NCI-H82 (cell line): Measurements from ENCODE around the gene SPAG8.
A peak's percentile ranks its signal among the peaks of the same experiment; 100 is the strongest.

Experiments
- DNase-seq: peaks from one replicate; lab custom pipeline; 2025; lab: John Stamatoyannopoulos, UW

Gene SPAG8

DNA sequence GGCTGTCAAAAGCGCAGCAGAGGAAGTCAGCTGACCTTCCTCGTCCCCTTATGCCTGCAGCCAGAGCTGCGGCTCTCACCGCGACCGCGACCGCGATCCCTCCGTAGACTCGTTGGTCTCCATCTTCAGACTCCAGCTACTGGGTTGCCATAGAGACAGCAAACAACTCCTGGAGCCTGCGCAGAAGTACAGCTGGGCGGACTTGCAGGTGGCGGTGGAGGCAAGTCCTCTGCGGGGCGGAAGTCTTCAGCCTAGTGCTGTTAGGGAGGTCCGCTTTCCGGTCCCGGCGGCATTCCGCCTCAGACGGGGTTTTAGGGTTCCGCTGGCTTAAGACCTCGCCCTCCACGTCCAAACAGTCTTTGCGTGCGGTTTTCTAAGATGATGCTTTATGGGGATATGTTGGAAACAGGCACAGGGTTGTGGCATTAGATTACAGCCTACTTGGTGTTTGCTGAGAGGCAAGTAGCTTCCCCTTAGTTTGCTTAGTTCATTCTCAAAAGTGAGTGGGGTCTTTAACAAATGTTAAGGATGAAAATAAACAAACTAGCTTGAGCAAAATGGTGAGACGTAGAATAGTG is at the start of gene SPAG8:
TSS of gene SPAG8 (minus strand) at position 238 of the 578 bp plus-strand sequence. CDS start at position 123, 115 bp downstream.
- peak; percentile 95 for DNase-seq

DNA sequence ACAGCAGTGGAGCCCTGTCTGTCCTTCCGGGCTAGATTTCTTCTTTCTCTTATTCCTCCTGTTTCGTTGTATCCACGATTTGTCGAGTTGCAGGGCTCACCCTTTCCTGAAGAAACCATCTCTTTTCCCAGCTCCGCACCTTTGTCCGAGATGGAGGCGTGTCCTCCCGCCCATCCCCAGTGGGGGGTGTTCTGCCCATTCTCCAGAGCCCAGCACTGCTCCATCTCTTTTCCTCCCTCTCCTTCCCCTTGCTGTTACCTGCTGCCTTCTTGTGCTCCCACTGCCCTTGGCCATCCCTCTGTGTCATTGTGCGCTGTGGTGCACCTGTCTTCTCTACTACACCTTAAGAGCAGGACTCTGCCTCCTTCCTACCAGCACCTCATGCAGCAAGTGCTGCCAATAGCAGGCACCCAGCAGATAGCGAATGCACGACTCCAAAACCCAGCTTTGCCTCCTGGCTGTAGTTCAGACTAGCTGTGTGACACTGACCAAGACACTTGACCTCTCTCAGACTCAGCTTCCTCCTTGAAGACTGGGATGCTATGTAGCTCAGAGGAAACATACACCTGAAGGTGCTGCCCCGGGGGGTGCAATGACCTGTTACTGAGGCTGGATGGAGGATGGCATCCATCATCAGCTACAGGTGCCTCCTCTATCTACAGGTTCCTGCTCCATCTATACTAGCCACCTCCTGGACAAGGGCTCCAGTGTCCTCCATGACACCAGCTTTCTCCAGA is 49.3 kb upstream of the SPAG8 start:
- no peak for DNase-seq

DNA sequence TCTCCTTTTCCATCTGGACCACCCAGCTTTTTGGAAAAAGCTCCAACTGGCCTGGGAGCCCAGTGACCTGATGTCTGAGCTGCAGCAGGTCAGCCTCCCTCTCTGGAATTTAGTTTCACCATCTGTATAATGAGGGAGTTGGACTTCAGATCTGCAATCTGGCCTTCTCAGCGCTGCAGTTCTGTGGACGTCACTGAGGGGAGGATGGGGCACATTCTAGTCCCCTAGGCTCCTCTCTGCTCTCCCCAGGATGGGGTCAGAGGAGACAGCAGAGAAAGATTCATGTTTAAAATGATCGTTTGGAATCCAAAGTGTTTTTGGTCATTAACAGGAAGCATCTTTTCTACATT is 47.9 kb upstream of the SPAG8 start:
- DNase-seq = no peak

DNA sequence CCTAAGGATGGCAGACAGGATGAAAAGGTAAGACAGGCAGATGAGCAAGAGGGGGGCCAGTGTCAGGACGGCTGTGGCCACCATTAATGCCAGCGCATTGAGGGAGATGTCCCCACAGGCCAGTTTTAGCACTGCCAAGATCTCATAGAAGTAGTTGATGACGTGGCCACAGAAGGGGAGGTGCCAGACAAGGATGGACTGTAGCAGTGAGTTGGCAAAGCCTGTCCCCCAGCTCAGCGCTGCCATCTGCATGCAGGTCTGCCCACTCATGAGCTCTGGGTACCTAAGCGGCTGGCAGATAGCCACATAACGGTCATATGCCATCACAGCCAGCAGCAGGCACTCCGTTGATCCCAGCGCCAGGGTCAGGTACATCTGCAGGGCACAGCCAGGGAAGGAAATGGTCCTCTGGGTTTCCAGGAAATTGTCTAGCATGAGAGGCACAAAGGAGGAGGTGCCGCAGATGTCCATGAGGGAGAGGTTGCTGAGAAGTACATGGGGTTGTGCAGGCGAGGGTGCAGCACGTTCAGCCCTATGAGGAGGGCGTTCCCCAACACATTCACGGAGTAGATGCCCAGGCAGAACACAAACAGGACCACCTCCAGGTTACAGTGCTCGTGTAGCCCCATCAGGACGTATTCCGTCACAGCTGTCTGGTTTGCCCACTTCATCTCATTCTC is 47.4 kb upstream of the SPAG8 start:
- DNase-seq = no peak

GRCh38 chr9:35858458-35858857 is 46.4 kb upstream of the SPAG8 start:
- DNase-seq = no peak

DNA sequence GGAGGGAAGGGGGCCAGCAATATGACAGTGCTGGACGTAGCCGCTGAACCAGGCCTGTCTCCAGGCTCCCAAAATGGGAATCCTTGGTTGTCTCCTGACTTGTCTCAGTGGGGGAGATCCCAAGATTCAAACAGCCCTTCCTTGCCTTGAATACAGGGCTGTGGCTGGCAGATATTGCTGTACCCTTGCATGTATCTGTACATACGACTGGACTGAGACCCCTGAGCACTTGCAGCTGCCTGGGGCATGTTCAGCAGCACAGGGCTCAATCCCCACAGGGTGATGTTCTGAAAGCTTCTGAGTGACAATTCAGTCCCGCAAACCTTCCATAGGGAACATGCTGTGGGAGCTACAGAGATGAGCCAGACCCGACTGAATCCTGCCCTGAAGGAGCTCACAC is 44.8 kb upstream of the SPAG8 start:
- no peak for DNase-seq

GRCh38 chr9:35856206-35856605 is 44.1 kb upstream of the SPAG8 start:
- DNase-seq = no peak

GRCh38 chr9:35854091-35854762 is 42.2 kb upstream of the SPAG8 start:
- no peak for DNase-seq

- no peak for DNase-seq
These were observed 41.1 kb upstream of the SPAG8 start for GRCh38 chr9:35852876-35853865.

- DNase-seq = no peak
These were observed 40.3 kb upstream of the SPAG8 start for GRCh38 chr9:35852267-35852815.

- peak; percentile 22 for DNase-seq
These were observed 35.9 kb upstream of the SPAG8 start for GRCh38 chr9:35847792-35848572.

- DNase-seq = no peak
These were observed 34.0 kb upstream of the SPAG8 start for GRCh38 chr9:35845824-35846771.

DNA sequence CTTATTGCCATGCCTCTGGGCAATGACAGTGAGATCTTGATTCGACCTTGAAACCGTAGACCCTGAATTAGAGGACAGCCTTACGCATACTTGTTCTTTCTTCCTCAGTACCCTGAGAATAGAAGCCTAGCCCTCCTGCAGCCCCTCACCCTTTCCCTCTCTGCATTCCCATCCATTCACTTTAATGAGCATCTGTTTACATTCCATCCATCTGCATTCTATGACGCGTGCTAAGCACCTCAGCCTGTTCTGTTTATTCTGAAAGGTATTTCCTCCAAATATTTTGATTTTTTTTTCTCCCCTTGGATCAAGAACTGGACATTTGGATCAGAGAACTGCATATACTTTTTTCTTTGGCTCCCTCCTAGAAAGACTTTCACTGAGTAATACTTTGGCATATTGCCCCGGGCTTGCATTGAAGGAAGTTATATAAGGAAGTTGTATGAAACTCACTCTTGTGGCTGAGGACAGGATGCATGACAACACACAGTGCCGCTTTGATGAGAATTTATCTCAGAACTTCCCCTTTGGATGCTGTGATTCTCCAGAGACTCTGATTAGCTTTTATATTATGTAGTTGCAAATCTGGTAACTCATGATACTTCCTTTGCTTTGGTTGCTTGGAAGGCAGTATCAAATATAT is 32.7 kb upstream of the SPAG8 start:
- no peak for DNase-seq

DNA sequence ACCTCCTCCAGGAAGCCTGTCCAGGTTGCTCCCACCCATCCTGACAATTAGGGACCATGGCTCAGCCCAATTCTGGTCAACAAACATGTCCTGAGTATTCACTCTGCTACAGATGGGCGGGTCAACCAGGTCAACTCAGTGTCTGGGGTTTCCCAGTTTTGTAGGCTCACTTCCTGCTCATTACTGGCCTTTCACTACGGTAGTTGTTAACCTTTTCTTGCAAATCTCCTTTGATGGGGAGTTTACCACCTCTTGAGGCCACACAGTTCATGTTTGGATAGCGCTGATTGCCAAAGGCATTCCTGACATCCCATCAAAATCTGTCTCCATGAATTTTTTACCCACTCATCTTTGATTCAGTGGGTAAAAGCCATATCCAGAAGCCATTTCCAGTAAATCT is 30.7 kb upstream of the SPAG8 start:
- no peak for DNase-seq

GRCh38 chr9:35842020-35842745 is 30.1 kb upstream of the SPAG8 start:
- no peak for DNase-seq

- DNase-seq = no peak
These were observed 29.5 kb upstream of the SPAG8 start for GRCh38 chr9:35841645-35841900.

- DNase-seq = no peak
These were observed 29.0 kb upstream of the SPAG8 start for GRCh38 chr9:35840881-35841644.

DNA sequence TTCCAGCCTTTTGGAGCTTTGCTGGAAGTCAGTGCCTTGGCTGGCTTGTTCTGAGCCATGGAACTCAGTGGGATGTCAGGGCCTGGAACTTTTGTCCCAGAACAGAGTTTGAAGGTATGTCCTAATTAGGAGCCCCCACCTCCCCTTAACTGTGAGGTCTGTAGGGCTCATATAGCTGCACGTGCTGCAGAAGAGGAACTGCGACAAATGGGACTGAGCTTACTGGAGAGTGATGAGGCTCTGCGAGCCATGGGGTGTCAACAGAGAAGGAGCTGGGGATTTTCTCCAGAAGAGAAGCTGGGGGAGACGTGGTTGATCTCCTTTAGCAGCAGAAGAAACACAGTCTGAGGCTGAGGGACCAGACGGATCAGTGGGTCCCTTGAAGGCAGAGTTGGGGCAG is 27.9 kb upstream of the SPAG8 start:
- no peak for DNase-seq
